SU-DHL-6 (cell line): ENCODE data around the gene EPHA6.

Experiments
- EZH2phosphoT487 ChIP-seq: fragments of 200-600 bp; sonication (generic), shearing (Covaris generic); conservative IDR thresholded peaks from 2 replicates; pipeline ENCODE4 v1.6.1; 2018; ENCODE audit warnings: mild to moderate bottlenecking, antibody characterized with exemption, low read length, moderate library complexity, mixed read lengths
- TF ChIP-seq, protein P1 (sequence below): fragments of 200-600 bp; sonication (generic); IDR thresholded peaks from one replicate; pipeline ENCODE4 v1.5.1; 2017; ENCODE audit warnings: antibody characterized with exemption, mild to moderate bottlenecking, low read length, moderate library complexity; ENCODE audit not compliant: insufficient read depth, poor library complexity, severe bottlenecking

DNA sequence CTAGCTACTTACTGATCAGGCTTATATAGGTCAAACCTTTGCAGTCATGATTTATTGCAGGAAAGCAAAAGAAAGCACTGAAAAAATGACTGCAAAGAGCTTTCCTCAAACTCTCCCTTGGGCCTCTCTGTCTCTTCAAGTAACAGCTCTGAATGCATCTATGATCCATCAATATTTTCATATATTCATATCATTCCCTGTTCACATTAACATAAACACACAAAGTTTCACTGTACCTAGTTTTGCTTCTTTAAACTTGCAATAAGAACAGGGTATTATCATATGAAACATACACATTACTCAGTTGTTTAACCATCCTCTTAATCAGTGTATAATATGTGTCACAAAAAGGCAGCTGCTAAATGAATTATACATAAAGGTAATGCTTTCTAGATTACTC, 842.2 kb downstream of the EPHA6 start:
- TF ChIP-seq, protein P1, sequence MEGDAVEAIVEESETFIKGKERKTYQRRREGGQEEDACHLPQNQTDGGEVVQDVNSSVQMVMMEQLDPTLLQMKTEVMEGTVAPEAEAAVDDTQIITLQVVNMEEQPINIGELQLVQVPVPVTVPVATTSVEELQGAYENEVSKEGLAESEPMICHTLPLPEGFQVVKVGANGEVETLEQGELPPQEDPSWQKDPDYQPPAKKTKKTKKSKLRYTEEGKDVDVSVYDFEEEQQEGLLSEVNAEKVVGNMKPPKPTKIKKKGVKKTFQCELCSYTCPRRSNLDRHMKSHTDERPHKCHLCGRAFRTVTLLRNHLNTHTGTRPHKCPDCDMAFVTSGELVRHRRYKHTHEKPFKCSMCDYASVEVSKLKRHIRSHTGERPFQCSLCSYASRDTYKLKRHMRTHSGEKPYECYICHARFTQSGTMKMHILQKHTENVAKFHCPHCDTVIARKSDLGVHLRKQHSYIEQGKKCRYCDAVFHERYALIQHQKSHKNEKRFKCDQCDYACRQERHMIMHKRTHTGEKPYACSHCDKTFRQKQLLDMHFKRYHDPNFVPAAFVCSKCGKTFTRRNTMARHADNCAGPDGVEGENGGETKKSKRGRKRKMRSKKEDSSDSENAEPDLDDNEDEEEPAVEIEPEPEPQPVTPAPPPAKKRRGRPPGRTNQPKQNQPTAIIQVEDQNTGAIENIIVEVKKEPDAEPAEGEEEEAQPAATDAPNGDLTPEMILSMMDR = no peak
- TF ChIP-seq EZH2phosphoT487 = no peak
